ENCODE results near the gene BIRC2.

The BIRC2 gene

DNA sequence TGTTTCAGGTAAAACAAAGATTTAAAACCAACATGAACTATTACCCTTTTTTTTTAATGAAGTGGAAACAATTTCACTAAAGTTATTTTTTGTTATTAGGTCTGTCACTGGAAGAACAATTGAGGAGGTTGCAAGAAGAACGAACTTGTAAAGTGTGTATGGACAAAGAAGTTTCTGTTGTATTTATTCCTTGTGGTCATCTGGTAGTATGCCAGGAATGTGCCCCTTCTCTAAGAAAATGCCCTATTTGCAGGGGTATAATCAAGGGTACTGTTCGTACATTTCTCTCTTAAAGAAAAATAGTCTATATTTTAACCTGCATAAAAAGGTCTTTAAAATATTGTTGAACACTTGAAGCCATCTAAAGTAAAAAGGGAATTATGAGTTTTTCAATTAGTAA lies 30.9 kb downstream of the BIRC2 start:
- no peak for DNase-seq

DNA sequence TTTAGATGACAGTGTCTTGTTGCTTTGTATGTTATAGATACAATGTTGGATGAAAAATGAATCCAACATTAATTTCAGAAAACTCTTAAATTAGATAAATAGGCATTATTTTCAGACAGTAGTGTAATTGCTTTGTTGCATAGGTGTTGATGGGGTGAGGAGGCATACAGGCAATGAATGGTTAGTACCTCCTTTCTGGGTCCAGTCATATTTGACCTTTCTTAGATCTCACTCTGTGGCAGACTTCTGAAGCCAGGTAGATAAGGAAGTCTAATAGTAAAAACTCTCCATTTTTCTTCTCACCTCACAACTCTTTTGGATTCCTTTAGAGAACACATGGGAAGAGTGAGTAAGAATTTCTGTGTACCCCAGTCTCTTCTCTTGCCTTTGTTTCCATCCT lies 31.8 kb downstream of the BIRC2 start:
- no peak for DNase-seq

- no peak for DNase-seq
Measured at GRCh38 chr11:102382384-102382783, 35.4 kb downstream of the BIRC2 start.

DNA sequence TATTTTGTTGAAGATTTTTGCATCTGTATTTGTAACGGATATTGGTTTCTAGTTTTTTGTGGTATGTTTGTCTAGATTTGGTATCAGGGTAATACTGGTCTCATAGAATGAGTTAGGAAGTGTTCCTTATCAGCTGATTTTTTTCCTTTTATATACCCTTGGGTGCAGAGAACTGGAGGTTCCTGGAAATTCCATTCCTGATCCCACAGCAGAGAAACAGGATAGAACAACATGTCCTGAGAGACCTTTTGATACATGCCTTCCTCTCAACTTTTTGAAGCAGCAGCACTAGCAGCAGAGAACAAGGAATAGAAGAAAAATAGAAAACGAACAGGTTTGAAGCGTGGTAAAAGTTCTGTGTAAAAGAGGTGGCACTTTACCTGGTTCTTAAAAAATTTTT lies 36.8 kb downstream of the BIRC2 start:
- no peak for DNase-seq

DNA sequence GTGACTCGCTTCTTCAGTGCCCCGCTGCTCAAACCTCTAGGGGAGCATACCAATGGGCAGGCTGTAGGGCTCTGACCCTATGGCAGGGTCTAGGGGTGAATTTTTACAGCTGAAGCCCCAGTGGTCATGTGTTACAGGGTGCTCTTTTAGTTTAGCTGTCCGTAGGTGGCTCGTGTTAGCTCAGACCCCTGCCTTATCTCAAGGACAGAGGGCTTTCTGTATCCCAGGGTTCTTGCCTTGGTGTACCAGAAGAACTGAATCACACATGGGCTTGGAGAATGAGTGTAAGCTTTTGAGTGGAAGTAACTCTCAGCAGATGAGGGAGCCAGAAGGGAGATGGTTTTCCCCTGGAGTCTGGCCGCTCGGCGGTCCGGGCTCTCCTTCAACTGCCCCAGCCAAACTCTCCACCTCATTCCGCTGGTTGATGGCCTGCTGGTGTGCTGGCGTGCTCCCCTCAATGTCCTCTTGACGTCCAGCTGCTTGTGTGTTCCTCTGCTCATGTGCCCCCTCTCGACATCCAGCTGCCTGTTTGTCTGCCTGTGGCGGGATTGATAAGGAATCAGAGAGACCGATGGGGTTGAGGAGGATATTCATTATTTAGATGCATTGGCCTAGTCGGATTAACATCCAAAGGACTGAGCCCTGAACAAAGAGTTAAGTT lies 37.5 kb downstream of the BIRC2 start:
- no peak for DNase-seq

- DNase-seq: no peak
Measured at GRCh38 chr11:102385085-102386007, 38.3 kb downstream of the BIRC2 start.

GRCh38 chr11:102386136-102386734 lies 39.2 kb downstream of the BIRC2 start:
- no peak for DNase-seq

GRCh38 chr11:102387043-102387781 lies 40.2 kb downstream of the BIRC2 start:
- no peak for DNase-seq

GRCh38 chr11:102389253-102389652 lies 42.2 kb downstream of the BIRC2 start:
- no peak for DNase-seq

DNA sequence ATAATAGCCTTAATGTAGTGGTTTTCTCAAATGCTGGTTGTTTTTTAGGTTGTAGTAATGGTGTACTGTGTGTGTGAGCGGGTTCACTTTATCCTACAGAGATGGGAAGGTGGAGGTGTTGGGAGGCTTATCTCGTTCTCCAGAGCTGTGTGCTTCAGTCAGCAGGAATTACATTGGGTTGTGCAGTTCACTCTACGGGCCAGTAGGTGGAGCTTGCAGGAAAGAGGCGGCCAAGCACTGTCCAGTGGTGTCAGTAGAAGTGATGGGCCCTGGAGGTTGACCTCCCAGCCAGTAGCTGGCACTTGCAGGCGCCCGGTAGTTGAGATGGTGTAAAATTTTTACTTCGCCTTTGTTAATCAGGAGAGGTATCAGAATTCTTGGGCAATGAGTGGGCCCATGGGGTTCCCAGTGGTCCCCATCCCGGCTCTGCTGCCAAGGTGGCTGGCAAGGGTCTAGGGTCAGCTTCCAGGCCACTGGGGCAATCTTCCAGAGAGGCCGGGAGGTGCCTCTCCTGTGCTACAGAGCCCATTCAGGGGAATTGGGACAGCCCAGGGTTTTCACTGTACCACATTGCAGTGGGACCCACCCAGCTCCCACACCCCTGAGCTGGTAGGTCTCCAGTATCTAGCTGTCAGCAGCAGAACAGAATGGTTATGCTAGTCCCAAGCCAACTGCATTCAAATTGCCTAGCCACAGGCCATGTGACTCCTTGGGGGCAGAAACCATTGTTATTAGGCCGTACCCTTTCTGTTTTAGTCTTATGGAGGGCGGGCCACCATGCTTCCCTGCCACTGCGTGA lies 43.9 kb downstream of the BIRC2 start:
- peak; percentile 35 to 48 for DNase-seq

DNA sequence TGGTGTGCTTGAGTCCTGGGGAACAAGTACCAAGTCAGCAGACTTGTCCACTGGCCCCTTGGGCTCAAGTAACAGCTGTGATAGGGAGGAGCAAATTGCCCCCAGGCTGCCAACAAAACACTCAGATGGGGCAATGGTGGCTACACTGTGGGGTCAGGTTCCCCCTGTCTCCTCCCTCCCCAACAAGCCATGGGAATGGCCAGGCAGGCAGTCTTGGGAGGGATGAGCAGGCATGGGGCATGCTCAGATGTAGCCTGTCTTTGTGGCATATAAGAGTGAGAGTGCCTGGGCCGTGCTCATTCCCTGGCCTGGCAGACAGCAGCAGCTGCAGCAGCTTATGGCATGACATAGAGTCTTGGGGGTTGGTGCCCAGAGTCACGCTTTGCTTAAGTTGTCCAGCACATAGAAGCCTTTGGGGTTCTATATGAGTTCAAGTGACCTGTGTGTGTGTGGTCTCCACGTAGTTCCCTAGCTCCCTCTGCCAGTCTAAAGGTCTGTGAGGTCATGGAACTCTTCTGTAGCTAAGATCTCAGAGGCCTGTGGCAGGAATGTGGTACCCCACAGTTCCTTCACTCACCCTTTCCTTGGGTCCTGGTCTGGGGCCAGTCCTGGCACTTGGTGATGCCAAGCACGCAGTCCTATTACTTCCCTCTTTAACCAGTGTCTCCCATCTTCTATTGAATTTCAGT lies 44.7 kb downstream of the BIRC2 start:
- DNase-seq: no peak

GRCh38 chr11:102393272-102393730 lies 46.3 kb downstream of the BIRC2 start:
- no peak for DNase-seq

- no peak for DNase-seq
Measured at GRCh38 chr11:102395720-102396393, 48.8 kb downstream of the BIRC2 start.

GRCh38 chr11:102396708-102397563 lies 49.9 kb downstream of the BIRC2 start:
- DNase-seq: no peak

GRCh38 chr11:102398297-102398696 lies 51.3 kb downstream of the BIRC2 start:
- DNase-seq: no peak

- no peak for DNase-seq
Measured at GRCh38 chr11:102399189-102399588, 52.2 kb downstream of the BIRC2 start.

GRCh38 chr11:102400603-102401002 lies 53.6 kb downstream of the BIRC2 start:
- DNase-seq: no peak

DNA sequence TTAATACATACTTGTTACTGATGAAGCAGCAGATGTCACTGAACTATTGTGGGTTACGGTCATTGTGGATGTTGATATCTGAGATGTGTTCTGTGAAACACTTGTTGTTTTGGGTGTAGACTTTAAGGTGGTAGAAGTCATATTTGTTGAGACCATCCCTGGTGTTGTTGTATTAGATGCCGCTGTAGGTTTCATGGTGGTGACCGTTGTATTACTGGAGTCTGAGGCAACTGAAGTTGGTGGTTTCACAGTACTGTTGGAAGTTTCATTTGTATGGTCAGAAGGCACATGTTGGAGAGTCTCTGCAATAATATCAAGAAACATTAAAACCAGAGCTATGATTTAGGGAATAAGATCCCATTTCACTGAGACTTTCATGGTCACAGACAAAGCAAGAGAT lies 54.9 kb downstream of the BIRC2 start:
- DNase-seq: no peak

GRCh38 chr11:102402548-102402947 lies 55.5 kb downstream of the BIRC2 start:
- no peak for DNase-seq

GRCh38 chr11:102405501-102405900 lies 58.5 kb downstream of the BIRC2 start:
- no peak for DNase-seq

Measured in stimulated activated CD4-positive, alpha-beta T cell treated with anti-CD3 and anti-CD28 coated beads, Interleukin-2, amount 100 ng/mL, for 48 hours (primary cell).